Kidney (tissue), 14 donors: ENCODE results near the gene ERRFI1. TPM values are rescaled to one million over a fixed set of nuclear protein-coding genes. Genes with fewer than 3 reads are reported as not detected.

Experiments
- DNase-seq, 5 donors: peaks; one replicate each; pipeline ENCODE4 v3.0.0-alpha.2; 2013 to 2020
- FAIRE-seq: peaks from 2 replicates; lab custom pipeline; 2012; peaks lifted over from hg19 to GRCh38; lab: Jason Lieb, UNC
- H3K27ac ChIP-seq, 2 donors: one replicate each; pipeline ENCODE4 v1.7.0; 2013; ENCODE audit warnings: low read depth in 2 of 2, low read length in 2 of 2, inconsistent platforms in 1 of 2
- H3K27me3 ChIP-seq: one replicate; pipeline ENCODE4 v1.7.1; 2013; ENCODE audit warnings: low read length, inconsistent platforms; ENCODE audit not compliant: control insufficient read depth, insufficient read depth
- H3K36me3 ChIP-seq, 3 donors: one replicate each; pipeline versions ENCODE4 v1.7.0 to v1.7.1; 2013; ENCODE audit warnings: low read length in 3 of 3, control low read depth in 1 of 3, inconsistent platforms in 1 of 3; ENCODE audit not compliant: insufficient read depth in 3 of 3, control insufficient read depth in 2 of 3
- H3K4me1 ChIP-seq, 3 donors: one replicate each; pipeline versions ENCODE4 v1.7.0 to v1.7.1; 2013; ENCODE audit warnings: low read length in 3 of 3, inconsistent platforms in 1 of 3, low read depth in 1 of 3; ENCODE audit not compliant: control insufficient read depth in 2 of 3, insufficient read depth in 2 of 3
- H3K4me3 ChIP-seq, 3 donors: one replicate each; pipeline versions ENCODE4 v1.7.0 to v1.8.1; 2013; ENCODE audit warnings: low read length in 3 of 3, control low read depth in 1 of 3, inconsistent platforms in 1 of 3
- H3K9ac ChIP-seq, 3 donors: one replicate each; pipeline versions ENCODE4 v1.7.0 to v1.7.1; 2013; ENCODE audit warnings: low read length in 3 of 3, control low read depth in 1 of 3, inconsistent platforms in 1 of 3
- H3K9me3 ChIP-seq, 3 donors: one replicate each; pipeline versions ENCODE4 v1.7.0 to v1.7.1; 2013; ENCODE audit warnings: low read length in 3 of 3, control low read depth in 1 of 3, inconsistent platforms in 1 of 3; ENCODE audit not compliant: control insufficient read depth in 2 of 3, insufficient read depth in 1 of 3
- CTCF ChIP-seq: IDR thresholded peaks from 3 replicates; pipeline ENCODE4 v1.5.1; 2012; ENCODE audit warnings: mild to moderate bottlenecking, moderate library complexity, borderline replicate concordance; ENCODE audit not compliant: insufficient read depth; ENCODE audit errors: extremely low read depth
- intact Hi-C: fragments of 100-400 bp; cut with DNase I; formaldehyde crosslinking; loops from one replicate; pipeline ENCODE4 v1.11.1; 2022
- polyA plus RNA-seq: library from polyadenylated mRNA; stranded (reverse); fragments of 350-450 nt; fragmentation: Illumina TruSeq; extraction: RNeasy Lipid Tissue Mini Kit (QIAGEN cat#74804); gene quantifications from one replicate; pipeline ENCODE4 v1.2.3, GENCODE V29; 2014; ENCODE audit warnings: low read depth, low replicate concordance; ENCODE audit not compliant: insufficient read depth
- total RNA-seq: library from RNA; stranded (reverse); fragmentation: NEBNext Ultra II Directional; extraction: Animal tissue kit (Norgen Biotek cat#: 25700); gene quantifications from one replicate; pipeline ENCODE4 v1.2.1, GENCODE V29; 2021
- donor health status: control.
- donor health status: control.
- donor health status: control.
- donor health status: control.
- donor health status: control.
- donor health status: DM: yes; HTN: yes; CAD: no.
- donor health status: Normal renal cell carcinoma (clear cell type).

Gene ERRFI1
- total and polyA plus RNA-seq, 2 donors from 2014 or later: 25.0 to 71.3 TPM

DNA sequence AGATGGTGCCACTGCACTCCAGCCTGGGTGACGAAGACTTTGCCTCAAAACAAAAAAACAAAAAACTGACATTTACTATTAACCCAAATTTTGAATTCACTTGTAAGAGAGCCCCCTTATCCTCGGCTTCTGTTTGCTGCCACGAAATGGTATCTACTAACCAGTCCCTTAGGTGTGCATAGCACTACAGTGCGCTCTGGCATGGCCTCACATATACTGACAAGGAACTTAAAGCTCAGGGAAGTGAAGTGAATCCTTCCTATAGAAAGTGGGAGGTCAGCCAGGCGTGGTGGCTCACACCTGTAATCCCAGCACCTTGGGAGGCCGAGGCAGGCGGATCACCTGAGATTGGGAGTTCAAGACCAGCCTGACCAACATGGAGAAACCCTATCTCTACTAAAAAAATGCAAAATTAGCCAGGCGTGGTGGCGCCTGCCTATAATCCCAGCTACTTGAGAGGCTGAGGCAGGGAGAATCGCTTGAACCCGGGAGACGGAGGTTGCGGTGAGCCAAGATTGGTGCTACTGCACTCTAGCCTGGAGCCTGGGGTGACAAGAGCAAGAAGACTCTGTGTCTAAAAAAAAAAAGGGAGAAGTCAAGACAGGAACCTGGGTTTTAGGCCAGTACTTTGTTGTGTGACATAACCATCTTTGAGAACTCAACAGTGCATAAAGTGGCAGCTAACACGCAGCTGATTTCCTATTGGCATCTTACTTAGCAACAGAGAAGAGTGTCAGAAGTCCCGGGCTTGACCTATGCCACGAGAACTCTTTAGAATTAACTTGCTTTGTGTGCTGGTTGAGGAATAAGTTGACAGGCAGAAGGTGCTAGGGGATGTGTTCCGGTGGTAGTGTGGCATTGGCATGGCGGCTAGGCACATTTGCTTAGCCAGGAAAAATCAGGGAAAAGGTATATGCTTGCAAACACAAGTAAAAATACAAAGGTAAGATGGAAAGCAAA is 16.8 kb downstream of the ERRFI1 start:
- H3K27me3 ChIP-seq: no peaks in the 10 kb centered on the region
- peaks cover 0 to 46% (median 34%) of the 10 kb centered on the region in 3 donors for H3K36me3 ChIP-seq
- no peaks in the 10 kb centered on the region for H3K9me3 ChIP-seq
- no peak for TF ChIP-seq CTCF
- H3K9ac ChIP-seq: no peak overlapping the region
- peaks cover 0 to 10% (median 4%) of the 10 kb centered on the region in 3 donors for H3K4me1 ChIP-seq
- FAIRE-seq (no peak), DNase-seq (no peak)
- H3K4me3 ChIP-seq: no peak overlapping the region
- H3K27ac ChIP-seq: no peak overlapping the region
- intact Hi-C loops: no loop called here

- no peak for TF ChIP-seq CTCF
- intact Hi-C loops: no loop called here
- no peak for FAIRE-seq
- Histone ChIP-seq H3K27me3 (no peaks in the 10 kb centered on the region), H3K4me3 (no peak overlapping the region), H3K9me3 (no peaks in the 10 kb centered on the region), H3K27ac (no peak overlapping the region), H3K4me1 (peaks cover 0 to 12% (median 4%) of the 10 kb centered on the region in 3 donors), H3K9ac (no peak overlapping the region), H3K36me3 (peaks cover 0 to 19% (median 8%) of the 10 kb centered on the region in 3 donors)
- peak in 2 of 5 donors; percentile 68 to 70 for DNase-seq
Observed at GRCh38 chr1:8006037-8006963, 19.8 kb downstream of the ERRFI1 start.

GRCh38 chr1:8004803-8005573 is 21.1 kb downstream of the ERRFI1 start:
- peaks cover 0 to 12% (median 4%) of the 10 kb centered on the region in 3 donors for H3K4me1 ChIP-seq
- H3K9me3 ChIP-seq: no peaks in the 10 kb centered on the region
- no peak overlapping the region for H3K9ac ChIP-seq
- H3K4me3 ChIP-seq: no peak overlapping the region
- no peak for TF ChIP-seq CTCF
- peak overlapping the region; percentile 53 to 66 for H3K27ac ChIP-seq
- H3K36me3 ChIP-seq: peaks cover 0 to 6% (median 2%) of the 10 kb centered on the region in 3 donors
- FAIRE-seq: no peak
- no peaks in the 10 kb centered on the region for H3K27me3 ChIP-seq
- intact Hi-C loops: no loop called here
- peak in 3 of 5 donors; percentile 42 to 94 (median 56) for DNase-seq
